Neural crest cell (in vitro differentiated cells): Measurements from ENCODE around the gene MTCH2. TPM values are rescaled to one million over a fixed set of nuclear protein-coding genes. Genes with fewer than 3 reads are reported as not detected.
A peak's percentile ranks its signal among the peaks of the same experiment; 100 is the strongest.

ENCODE experiments used
- DNase-seq: peaks from one replicate; pipeline ENCODE4 v3.0.0; 2021; ENCODE audit warnings: low read depth, mixed read lengths, low spot score
- H3K27ac Mint-ChIP-seq: one replicate; pipeline ENCODE4 v1.8.0; 2021; ENCODE audit warnings: mild to moderate bottlenecking, mixed read lengths; ENCODE audit not compliant: unreplicated experiment
- H3K27me3 Mint-ChIP-seq: 2 replicates; pipeline ENCODE4 v1.8.0; 2021; ENCODE audit warnings: low read depth, mild to moderate bottlenecking, mixed read lengths
- H3K36me3 Mint-ChIP-seq: 2 replicates; pipeline ENCODE4 v1.8.0; 2021; ENCODE audit warnings: low read depth, mild to moderate bottlenecking, mixed read lengths
- H3K4me1 Mint-ChIP-seq: 2 replicates; pipeline ENCODE4 v1.8.0; 2021; ENCODE audit warnings: mixed read lengths
- H3K4me3 Mint-ChIP-seq: one replicate; pipeline ENCODE4 v1.8.0; 2021; ENCODE audit warnings: mild to moderate bottlenecking, mixed read lengths
- H3K9me3 Mint-ChIP-seq: 2 replicates; pipeline ENCODE4 v1.8.0; 2021; ENCODE audit warnings: mixed read lengths
- CTCF ChIP-seq: fragments of 200-600 bp; sonication (generic); conservative IDR thresholded peaks from 2 replicates; pipeline ENCODE4 v1.5.0; 2021; ENCODE audit warnings: antibody characterized with exemption, mild to moderate bottlenecking
- total RNA-seq: library from RNA; stranded (reverse); gene quantifications from 2 replicates; pipeline ENCODE4 v1.2.1, GENCODE V29; 2021

The MTCH2 gene
- total RNA-seq, 1 donor from 2014 or later = 160 TPM

GRCh38 chr11:47589584-47589976, 52.8 kb downstream of the MTCH2 start:
- Mint-ChIP-seq H3K27ac (no peak overlapping the region), H3K9me3 (no peaks in the 10 kb centered on the region), H3K4me3 (no peak overlapping the region), H3K27me3 (peaks cover 12% of the 10 kb centered on the region), H3K4me1 (peaks cover 43% of the 10 kb centered on the region), H3K36me3 (no peaks in the 10 kb centered on the region)
- DNase-seq = no peak
- no peak for TF ChIP-seq CTCF

GRCh38 chr11:47589118-47589517, 53.2 kb downstream of the MTCH2 start:
- no peak overlapping the region for H3K4me3 Mint-ChIP-seq
- DNase-seq = no peak
- no peak for TF ChIP-seq CTCF
- H3K36me3 Mint-ChIP-seq = peaks cover 4% of the 10 kb centered on the region
- H3K27ac Mint-ChIP-seq = peak overlapping the region; percentile 62
- no peaks in the 10 kb centered on the region for H3K9me3 Mint-ChIP-seq
- H3K4me1 Mint-ChIP-seq = peaks cover 40% of the 10 kb centered on the region
- peaks cover 10% of the 10 kb centered on the region for H3K27me3 Mint-ChIP-seq

- Mint-ChIP-seq H3K4me1 (peaks cover 29% of the 10 kb centered on the region), H3K27me3 (no peaks in the 10 kb centered on the region), H3K9me3 (no peaks in the 10 kb centered on the region), H3K4me3 (peak overlapping the region; percentile 23), H3K27ac (peak overlapping the region; percentile 71), H3K36me3 (peaks cover 10% of the 10 kb centered on the region)
- no peak for DNase-seq
- no peak for TF ChIP-seq CTCF
Measured at GRCh38 chr11:47587723-47588326, 54.5 kb downstream of the MTCH2 start.

- Mint-ChIP-seq H3K4me3 (peak overlapping the region; percentile 62), H3K4me1 (peaks cover 23% of the 10 kb centered on the region), H3K27ac (peak overlapping the region; percentile 84), H3K36me3 (peaks cover 10% of the 10 kb centered on the region), H3K9me3 (no peaks in the 10 kb centered on the region), H3K27me3 (no peaks in the 10 kb centered on the region)
- DNase-seq = no peak
- TF ChIP-seq CTCF = no peak
Measured at GRCh38 chr11:47587039-47587716, 55.2 kb downstream of the MTCH2 start.

- peaks cover 10% of the 10 kb centered on the region for H3K36me3 Mint-ChIP-seq
- peak within 1 kb of the TSS; percentile 62 for H3K4me3 Mint-ChIP-seq
- peaks cover 14% of the 10 kb centered on the region for H3K4me1 Mint-ChIP-seq
- H3K27ac Mint-ChIP-seq = peak within 1 kb of the TSS; percentile 84
- no peak for TF ChIP-seq CTCF
- no peaks in the 10 kb centered on the region for H3K27me3 Mint-ChIP-seq
- H3K9me3 Mint-ChIP-seq = no peaks in the 10 kb centered on the region
- DNase-seq = no peak
Measured at GRCh38 chr11:47586098-47586855, 56.1 kb downstream of the MTCH2 start, which contains the start of gene FAM180B. FAM180B (plus strand) TSS chr11:47586678; CDS start chr11:47586769, 91 bp downstream.
